Measurements from ENCODE around the gene SOHLH1.

Gene SOHLH1

DNA sequence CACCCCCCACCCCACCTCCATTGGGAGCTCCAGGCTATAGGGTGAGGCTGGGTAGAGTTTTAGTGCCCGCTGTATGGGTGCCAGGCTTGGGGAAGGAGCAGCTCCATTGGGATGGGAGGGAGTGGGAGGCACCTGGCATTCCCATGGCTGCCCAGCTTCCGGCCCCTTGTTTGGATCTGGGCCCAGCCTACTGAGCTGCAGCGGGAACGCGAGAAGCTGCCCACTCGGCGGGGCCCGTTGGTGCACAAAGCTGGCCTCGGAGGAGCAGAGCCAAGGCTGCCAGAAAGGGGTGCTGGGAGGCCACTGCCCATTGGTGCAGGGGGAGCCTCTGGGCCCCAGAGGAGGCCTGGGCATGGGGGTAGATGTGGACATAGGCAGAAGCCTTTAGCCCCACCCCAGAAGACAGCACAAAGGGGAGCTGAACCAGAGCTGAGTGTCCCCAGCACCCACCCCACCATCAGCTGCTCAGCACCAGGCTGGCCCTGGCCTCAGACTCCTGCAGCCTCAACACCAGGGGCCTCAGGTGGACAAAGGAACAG lies 31.7 kb downstream of the SOHLH1 start:
- no peaks in the 10 kb centered on the region for H3K9me2 ChIP-seq (replicated peaks; ENCODE audit: control insufficient read depth, low read length)
- H3K4me1 ChIP-seq (ENCODE audit: control insufficient read depth, low read length), result no peaks in the 10 kb centered on the region
- no peaks in the 10 kb centered on the region for H4K20me1 ChIP-seq (ENCODE audit: control insufficient read depth, insufficient read depth, low read depth, low read length)
- H3K79me2 ChIP-seq (ENCODE audit: control insufficient read depth, low read length), result no peaks in the 10 kb centered on the region
- H3K4me3 ChIP-seq (ENCODE audit: low read length), result no peak overlapping the region
- TF ChIP-seq, protein P1, sequence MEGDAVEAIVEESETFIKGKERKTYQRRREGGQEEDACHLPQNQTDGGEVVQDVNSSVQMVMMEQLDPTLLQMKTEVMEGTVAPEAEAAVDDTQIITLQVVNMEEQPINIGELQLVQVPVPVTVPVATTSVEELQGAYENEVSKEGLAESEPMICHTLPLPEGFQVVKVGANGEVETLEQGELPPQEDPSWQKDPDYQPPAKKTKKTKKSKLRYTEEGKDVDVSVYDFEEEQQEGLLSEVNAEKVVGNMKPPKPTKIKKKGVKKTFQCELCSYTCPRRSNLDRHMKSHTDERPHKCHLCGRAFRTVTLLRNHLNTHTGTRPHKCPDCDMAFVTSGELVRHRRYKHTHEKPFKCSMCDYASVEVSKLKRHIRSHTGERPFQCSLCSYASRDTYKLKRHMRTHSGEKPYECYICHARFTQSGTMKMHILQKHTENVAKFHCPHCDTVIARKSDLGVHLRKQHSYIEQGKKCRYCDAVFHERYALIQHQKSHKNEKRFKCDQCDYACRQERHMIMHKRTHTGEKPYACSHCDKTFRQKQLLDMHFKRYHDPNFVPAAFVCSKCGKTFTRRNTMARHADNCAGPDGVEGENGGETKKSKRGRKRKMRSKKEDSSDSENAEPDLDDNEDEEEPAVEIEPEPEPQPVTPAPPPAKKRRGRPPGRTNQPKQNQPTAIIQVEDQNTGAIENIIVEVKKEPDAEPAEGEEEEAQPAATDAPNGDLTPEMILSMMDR (IDR thresholded peaks at IDR 0.05; ENCODE audit: low read depth, low read length, poor library complexity, severe bottlenecking), result no peak
- TF ChIP-seq EZH2phosphoT487 (IDR thresholded peaks at IDR 0.05; ENCODE audit: borderline replicate concordance, low read length), result no peak
- H3K36me3 ChIP-seq (ENCODE audit: control insufficient read depth, low read length), result no peaks in the 10 kb centered on the region
- H3K27ac ChIP-seq (ENCODE audit: low read depth, low read length), result no peak overlapping the region
- H3F3A ChIP-seq (ENCODE audit: control insufficient read depth, insufficient read depth), result no peaks in the 10 kb centered on the region
- H3K9me3 ChIP-seq (ENCODE audit: control insufficient read depth, insufficient read depth, low read length), result no peaks in the 10 kb centered on the region
- no peak overlapping the region for H3K4me2 ChIP-seq (ENCODE audit: low read length)
- no peaks in the 10 kb centered on the region for H3K27me3 ChIP-seq (ENCODE audit: control insufficient read depth, low read length)

DNA sequence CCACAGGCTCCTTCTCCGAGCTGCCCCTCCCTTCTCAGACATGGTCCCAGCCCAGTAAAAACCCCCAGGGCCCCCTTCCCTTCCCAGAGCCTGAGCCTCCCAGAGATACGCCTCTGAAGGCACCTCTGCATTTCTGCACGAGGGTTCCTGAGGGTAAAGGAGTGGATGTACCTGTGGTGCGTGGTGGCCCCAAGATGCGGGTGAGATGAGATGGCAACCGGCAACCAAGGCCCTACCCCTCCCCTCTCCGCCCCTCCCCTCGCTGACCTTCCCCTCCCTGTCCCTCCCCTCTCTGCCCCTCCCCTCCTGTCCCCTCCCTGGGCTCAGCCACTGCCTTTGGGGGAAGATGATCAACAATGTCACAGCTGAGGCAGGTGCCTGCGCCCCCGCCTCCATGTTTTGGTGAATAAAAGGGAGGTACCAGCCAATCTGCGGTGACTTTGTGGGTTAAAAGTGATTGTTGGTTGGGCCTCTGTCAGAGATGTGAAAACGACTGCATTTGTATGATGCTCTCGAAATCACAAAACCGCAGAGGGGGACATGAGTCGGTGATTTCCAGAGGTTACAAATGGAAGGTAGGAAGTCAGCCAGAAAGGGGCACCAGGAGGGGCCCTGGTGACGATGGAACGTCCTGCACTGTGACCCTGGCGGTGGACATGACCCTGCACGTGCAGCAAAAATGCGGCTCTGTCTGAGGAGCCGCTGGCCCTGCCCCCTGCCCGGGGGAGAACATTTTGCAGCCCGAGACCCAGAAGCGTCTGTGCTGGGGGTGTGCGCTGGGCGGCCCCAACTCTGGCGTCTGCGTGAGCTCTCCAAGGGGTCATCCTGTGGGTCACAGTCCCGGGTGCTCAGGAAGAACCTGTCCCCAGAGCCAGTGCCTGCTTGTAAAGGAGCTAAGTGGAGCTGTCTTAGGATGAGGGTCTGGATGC lies 32.5 kb downstream of the SOHLH1 start:
- H4K20me1 ChIP-seq (ENCODE audit: control insufficient read depth, insufficient read depth, low read depth, low read length), result no peaks in the 10 kb centered on the region
- no peaks in the 10 kb centered on the region for H3K9me2 ChIP-seq (replicated peaks; ENCODE audit: control insufficient read depth, low read length)
- H3K27me3 ChIP-seq (ENCODE audit: control insufficient read depth, low read length), result no peaks in the 10 kb centered on the region
- TF ChIP-seq EZH2phosphoT487 (IDR thresholded peaks at IDR 0.05; ENCODE audit: borderline replicate concordance, low read length), result no peak
- TF ChIP-seq, protein P1 (IDR thresholded peaks at IDR 0.05; ENCODE audit: low read depth, low read length, poor library complexity, severe bottlenecking), result no peak
- no peaks in the 10 kb centered on the region for H3K9me3 ChIP-seq (ENCODE audit: control insufficient read depth, insufficient read depth, low read length)
- no peaks in the 10 kb centered on the region for H3K36me3 ChIP-seq (ENCODE audit: control insufficient read depth, low read length)
- no peaks in the 10 kb centered on the region for H3F3A ChIP-seq (ENCODE audit: control insufficient read depth, insufficient read depth)
- H3K4me2 ChIP-seq (ENCODE audit: low read length), result no peak overlapping the region
- no peaks in the 10 kb centered on the region for H3K4me1 ChIP-seq (ENCODE audit: control insufficient read depth, low read length)
- H3K27ac ChIP-seq (ENCODE audit: low read depth, low read length), result no peak overlapping the region
- no peak overlapping the region for H3K4me3 ChIP-seq (ENCODE audit: low read length)
- no peaks in the 10 kb centered on the region for H3K79me2 ChIP-seq (ENCODE audit: control insufficient read depth, low read length)

GRCh38 chr9:135665795-135666189 lies 33.5 kb downstream of the SOHLH1 start:
- no peak overlapping the region for H3K27ac ChIP-seq (ENCODE audit: low read depth, low read length)
- H3K79me2 ChIP-seq (ENCODE audit: control insufficient read depth, low read length), result no peaks in the 10 kb centered on the region
- no peaks in the 10 kb centered on the region for H3K9me2 ChIP-seq (replicated peaks; ENCODE audit: control insufficient read depth, low read length)
- H3F3A ChIP-seq (ENCODE audit: control insufficient read depth, insufficient read depth), result no peaks in the 10 kb centered on the region
- TF ChIP-seq, protein P1 (IDR thresholded peaks at IDR 0.05; ENCODE audit: low read depth, low read length, poor library complexity, severe bottlenecking), result no peak
- no peak for TF ChIP-seq EZH2phosphoT487 (IDR thresholded peaks at IDR 0.05; ENCODE audit: borderline replicate concordance, low read length)
- no peaks in the 10 kb centered on the region for H3K4me1 ChIP-seq (ENCODE audit: control insufficient read depth, low read length)
- H3K27me3 ChIP-seq (ENCODE audit: control insufficient read depth, low read length), result no peaks in the 10 kb centered on the region
- no peaks in the 10 kb centered on the region for H3K36me3 ChIP-seq (ENCODE audit: control insufficient read depth, low read length)
- no peak overlapping the region for H3K4me3 ChIP-seq (ENCODE audit: low read length)
- H4K20me1 ChIP-seq (ENCODE audit: control insufficient read depth, insufficient read depth, low read depth, low read length), result no peaks in the 10 kb centered on the region
- no peaks in the 10 kb centered on the region for H3K9me3 ChIP-seq (ENCODE audit: control insufficient read depth, insufficient read depth, low read length)
- no peak overlapping the region for H3K4me2 ChIP-seq (ENCODE audit: low read length)

Data from DOHH2 (cell line).